Measurements from ENCODE around the gene ADGRA1.
"Not testable (repeated sequence)": the region's sequence is repeated elsewhere in the genome, so short reads cannot be mapped to it uniquely, and the experiment has no call there.

Gene ADGRA1

DNA sequence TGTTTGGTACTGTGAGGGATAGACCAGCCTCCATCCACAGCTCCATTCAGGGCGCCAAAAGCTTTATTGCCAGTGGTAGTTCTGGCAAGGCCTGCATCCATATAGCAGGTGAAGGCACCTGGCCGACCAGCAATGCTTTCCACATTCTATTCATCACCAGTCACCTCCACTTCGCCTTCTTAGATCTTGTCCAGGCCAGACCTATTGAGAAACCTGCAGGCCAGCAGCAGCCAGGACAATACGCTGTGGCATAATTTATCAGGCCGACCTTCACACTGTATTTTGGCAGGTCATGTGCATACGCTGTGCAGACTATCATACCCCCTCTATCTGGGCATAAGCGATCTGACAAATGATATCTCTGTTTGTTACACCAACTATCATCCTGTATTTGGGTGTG lies 57.0 kb downstream of the ADGRA1 start:
- TF ChIP-seq, protein P1, sequence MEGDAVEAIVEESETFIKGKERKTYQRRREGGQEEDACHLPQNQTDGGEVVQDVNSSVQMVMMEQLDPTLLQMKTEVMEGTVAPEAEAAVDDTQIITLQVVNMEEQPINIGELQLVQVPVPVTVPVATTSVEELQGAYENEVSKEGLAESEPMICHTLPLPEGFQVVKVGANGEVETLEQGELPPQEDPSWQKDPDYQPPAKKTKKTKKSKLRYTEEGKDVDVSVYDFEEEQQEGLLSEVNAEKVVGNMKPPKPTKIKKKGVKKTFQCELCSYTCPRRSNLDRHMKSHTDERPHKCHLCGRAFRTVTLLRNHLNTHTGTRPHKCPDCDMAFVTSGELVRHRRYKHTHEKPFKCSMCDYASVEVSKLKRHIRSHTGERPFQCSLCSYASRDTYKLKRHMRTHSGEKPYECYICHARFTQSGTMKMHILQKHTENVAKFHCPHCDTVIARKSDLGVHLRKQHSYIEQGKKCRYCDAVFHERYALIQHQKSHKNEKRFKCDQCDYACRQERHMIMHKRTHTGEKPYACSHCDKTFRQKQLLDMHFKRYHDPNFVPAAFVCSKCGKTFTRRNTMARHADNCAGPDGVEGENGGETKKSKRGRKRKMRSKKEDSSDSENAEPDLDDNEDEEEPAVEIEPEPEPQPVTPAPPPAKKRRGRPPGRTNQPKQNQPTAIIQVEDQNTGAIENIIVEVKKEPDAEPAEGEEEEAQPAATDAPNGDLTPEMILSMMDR (conservative IDR thresholded peaks at IDR 0.05; ENCODE audit: low read depth, low read length): no peak
- H3K4me3 ChIP-seq (ENCODE audit: low read length): no peak overlapping the region
- DNase-seq (ENCODE audit: low read depth): no peak

- TF ChIP-seq, protein P1 (conservative IDR thresholded peaks at IDR 0.05; ENCODE audit: low read depth, low read length): no peak
- DNase-seq (ENCODE audit: low read depth): no peak
- no peak overlapping the region for H3K4me3 ChIP-seq (ENCODE audit: low read length)
Measured at GRCh38 chr10:133150226-133150625, 62.5 kb downstream of the ADGRA1 start.

- TF ChIP-seq, protein P1 (conservative IDR thresholded peaks at IDR 0.05; ENCODE audit: low read depth, low read length): no peak
- DNase-seq (ENCODE audit: low read depth): no peak
- no peak overlapping the region for H3K4me3 ChIP-seq (ENCODE audit: low read length)
Measured at GRCh38 chr10:133150656-133151055, 62.9 kb downstream of the ADGRA1 start.

DNA sequence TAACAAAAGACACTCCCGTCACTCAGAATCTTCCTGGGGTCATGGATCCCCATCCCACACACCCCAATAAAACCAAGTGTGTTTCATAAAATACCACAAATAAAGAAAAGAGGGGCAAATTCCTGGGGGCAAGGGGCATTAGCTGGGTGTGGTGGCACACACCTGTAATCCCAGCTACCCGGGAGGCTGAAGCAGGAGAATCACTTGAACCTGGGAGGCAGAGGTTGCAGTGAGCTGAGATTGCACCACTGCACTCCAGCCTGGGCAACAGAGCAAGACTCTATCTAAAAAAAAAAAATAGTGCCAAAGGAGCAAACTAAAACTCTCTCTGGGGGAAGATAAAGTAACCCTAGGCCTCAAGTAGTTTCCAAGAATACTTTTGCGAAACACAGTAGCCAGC lies 63.3 kb downstream of the ADGRA1 start:
- DNase-seq (ENCODE audit: low read depth); H3K4me3 ChIP-seq (ENCODE audit: low read length): not testable (repeated sequence)

DNA sequence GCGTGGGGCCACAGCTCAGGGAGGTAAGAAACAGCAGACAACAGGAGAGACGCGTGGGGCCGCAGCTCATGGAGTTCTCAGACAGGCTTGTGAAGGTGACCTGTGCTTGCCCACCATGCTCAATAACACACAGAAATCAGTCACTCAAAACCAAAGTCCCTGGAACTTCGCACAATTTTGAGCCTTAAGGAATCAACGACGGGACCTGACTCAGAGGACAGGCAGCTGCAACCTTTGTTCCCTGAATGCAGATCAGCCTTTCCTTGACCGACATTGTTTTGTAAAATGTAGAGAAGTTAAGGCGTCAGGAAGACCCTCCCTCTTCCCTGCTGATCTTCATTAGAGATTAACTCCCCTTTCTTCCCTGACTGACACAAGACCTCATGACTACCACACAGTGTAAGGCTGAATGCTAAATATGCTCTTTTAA lies 63.8 kb downstream of the ADGRA1 start:
- DNase-seq (ENCODE audit: low read depth): no peak
- TF ChIP-seq, protein P1 (conservative IDR thresholded peaks at IDR 0.05; ENCODE audit: low read depth, low read length): no peak
- no peak overlapping the region for H3K4me3 ChIP-seq (ENCODE audit: low read length)

GRCh38 chr10:133154411-133154810 lies 66.7 kb downstream of the ADGRA1 start:
- no peak for DNase-seq (ENCODE audit: low read depth)
- no peak overlapping the region for H3K4me3 ChIP-seq (ENCODE audit: low read length)
- TF ChIP-seq, protein P1 (conservative IDR thresholded peaks at IDR 0.05; ENCODE audit: low read depth, low read length): no peak

GRCh38 chr10:133154996-133155778 lies 67.5 kb downstream of the ADGRA1 start:
- TF ChIP-seq, protein P1 (conservative IDR thresholded peaks at IDR 0.05; ENCODE audit: low read depth, low read length): no peak
- no peak for DNase-seq (ENCODE audit: low read depth)
- H3K4me3 ChIP-seq (ENCODE audit: low read length): no peak overlapping the region
